GM12873 (cell line): Measurements from ENCODE around the gene PSMB3.

Experiments used
- CTCF ChIP-seq: IDR thresholded peaks from 2 replicates; pipeline ENCODE4 v1.5.1; 2012; ENCODE audit warnings: low read depth, mild to moderate bottlenecking, moderate library complexity, low read length, control low read depth; ENCODE audit not compliant: insufficient read depth; ENCODE audit errors: missing control alignments

PSMB3 gene

GRCh38 chr17:38752308-38753070 lies at the start of gene PSMB3:
PSMB3 (plus strand) TSS chr17:38752741; CDS start chr17:38752827, 86 bp downstream.
- no peak for TF ChIP-seq CTCF

GRCh38 chr17:38702916-38703741 lies 49.4 kb upstream of the PSMB3 start:
- no peak for TF ChIP-seq CTCF

GRCh38 chr17:38703742-38704605 lies 48.6 kb upstream of the PSMB3 start:
- TF ChIP-seq CTCF: no peak

- no peak for TF ChIP-seq CTCF
Measured at GRCh38 chr17:38704606-38705522, 47.7 kb upstream of the PSMB3 start, which contains the start of gene MLLT6. MLLT6 (plus strand) TSS chr17:38705273; CDS start chr17:38705633, 360 bp downstream.

- TF ChIP-seq CTCF: no peak
Measured at GRCh38 chr17:38705523-38705802, 47.1 kb upstream of the PSMB3 start.

- TF ChIP-seq CTCF: no peak
Measured at GRCh38 chr17:38705803-38706504, 46.6 kb upstream of the PSMB3 start.
